H7 (cell line): ENCODE results near the gene FSHB. TPM values are rescaled to one million over a fixed set of nuclear protein-coding genes. Genes with fewer than 3 reads are reported as not detected.

Experiments
- total RNA-seq: library from RNA; depleted of rRNA; stranded (reverse); fragments of >200 nt; shearing (Covaris generic); gene quantifications from 2 replicates; pipeline ENCODE4 v1.2.3, GENCODE V29; 2014; rRNA removed

FSHB gene
- total RNA-seq, 1 experiment from 2014 or later = not detected

Other genes with a start within 250 kb of the FSHB start
- gene KCNA4, start 214.0 kb upstream of the FSHB start, total RNA-seq = 0.07 and 0.14 TPM in 2 replicates
- gene ARL14EP, start 92.1 kb downstream of the FSHB start, total RNA-seq = 18.8 and 21.4 TPM in 2 replicates